GM21576 (cell line): ENCODE data around the gene CRPPA.
"Not testable (repeated sequence)": the region's sequence is repeated elsewhere in the genome, so short reads cannot be mapped to it uniquely, and the experiment has no call there.

ENCODE experiments used
- ATAC-seq: cut with Tn5 transposase; IDR thresholded peaks from one replicate; pipeline ENCODE4 v1.9.1; 2021; ENCODE audit warnings: mild to moderate bottlenecking, moderate library complexity; ENCODE audit not compliant: unreplicated experiment

Gene CRPPA

DNA sequence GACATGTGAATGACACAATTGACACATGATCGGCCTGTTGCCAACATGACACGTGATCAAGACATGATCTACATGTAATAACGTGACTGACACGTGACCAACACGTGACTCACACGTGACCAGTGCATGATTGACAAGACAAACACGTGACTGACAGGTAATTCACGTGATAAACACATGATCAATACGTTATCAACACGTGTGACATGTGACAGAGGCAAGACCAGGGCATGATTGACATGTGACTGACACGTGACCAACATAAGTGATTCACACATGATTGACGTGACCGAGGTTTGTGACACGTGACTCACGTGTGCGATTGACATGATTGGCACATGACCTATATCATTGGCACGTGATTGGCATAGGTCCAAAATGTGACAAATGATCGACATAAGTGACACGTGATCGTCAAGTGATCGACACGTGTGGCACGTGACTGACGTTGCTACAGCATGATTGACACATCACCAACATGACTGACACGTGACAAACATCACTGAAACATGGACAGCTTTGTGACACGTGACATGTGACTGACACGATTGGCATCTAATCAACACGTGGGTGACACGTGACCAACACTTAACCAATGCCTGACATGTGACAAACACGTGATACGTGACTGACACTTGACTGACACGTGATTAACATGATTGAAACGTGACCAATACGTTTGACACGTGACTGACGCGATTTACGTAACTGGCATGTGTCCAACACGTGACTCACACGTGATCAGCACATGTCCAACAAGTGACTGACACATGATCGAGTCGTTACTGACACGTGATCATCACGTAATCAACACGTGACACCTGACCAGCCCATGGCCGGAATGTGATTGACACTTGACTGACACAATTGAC is 23.0 kb downstream of the CRPPA start:
- no peak for ATAC-seq

DNA sequence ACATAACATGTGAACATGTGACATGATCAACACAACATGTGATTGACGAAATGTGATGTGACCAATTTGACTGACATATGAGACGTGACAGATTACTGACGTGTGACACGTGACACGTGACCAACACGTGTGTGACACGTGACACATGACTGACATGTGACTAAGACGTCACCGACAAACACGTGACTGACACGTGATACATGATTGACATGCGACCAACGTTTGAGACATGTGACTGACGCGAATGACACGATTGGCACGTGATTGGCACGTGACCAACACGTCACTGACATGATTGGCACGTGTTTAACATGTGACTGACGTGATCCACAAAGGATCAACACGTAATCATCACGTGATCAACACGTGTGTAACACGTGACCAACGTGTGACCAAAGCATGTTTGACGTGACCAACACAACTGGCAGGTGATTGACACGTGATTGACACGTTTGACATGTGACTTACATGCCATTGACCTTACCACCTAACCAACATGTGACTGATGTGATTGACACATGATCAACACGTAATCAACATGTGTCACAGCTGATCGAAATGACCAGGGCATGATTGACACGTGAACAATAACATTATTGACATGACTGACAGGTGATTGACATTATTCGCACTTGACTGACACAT is 23.7 kb downstream of the CRPPA start:
- ATAC-seq, result no peak

DNA sequence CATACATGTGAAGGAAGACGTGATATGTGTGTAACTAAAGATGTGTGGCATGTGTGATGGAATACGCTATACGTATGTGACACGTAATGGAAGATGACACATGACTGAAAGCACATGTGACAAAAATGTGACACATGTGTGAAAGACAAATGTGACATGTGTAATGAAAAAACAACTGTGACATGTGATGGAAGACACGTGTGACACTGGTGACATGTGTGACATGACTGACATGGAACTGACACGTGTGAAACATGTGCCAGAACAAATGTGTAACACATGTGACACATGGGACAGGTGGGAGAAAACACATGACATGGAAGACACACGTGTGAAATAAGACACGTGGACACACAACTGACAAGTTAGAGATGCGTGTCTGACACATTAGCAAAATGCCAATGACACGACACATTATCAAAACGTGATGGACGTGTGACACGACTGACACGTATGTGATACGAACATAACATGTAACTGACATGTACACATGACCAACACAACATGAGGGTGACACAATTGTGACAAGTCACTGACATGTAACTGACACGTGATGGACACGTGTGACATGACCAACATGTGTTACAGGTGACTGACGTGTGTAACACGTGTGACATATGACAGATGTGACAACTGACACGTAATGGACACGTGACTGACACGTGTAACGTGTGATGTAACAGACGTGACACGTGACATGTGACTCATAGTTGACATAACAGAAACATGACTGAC is 24.4 kb downstream of the CRPPA start:
- ATAC-seq, result no peak

DNA sequence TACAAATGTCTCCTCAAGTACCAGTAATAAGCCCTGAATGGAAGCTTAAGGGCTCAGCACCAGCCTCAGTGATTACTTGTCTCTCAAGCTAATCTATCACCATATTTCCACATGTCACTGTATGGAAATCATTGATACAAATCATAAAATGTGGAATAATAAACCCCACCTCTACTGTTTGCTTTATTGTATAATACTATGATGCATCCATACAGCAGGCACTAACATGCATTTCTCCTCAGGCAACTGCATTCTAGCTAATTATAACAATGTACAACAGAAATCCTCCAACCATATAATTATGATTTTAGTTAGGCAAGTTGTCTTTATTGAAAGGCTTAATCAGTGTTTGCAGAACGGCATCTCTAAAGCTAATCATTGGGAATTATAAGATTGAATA is 26.2 kb downstream of the CRPPA start:
- ATAC-seq, result no peak

DNA sequence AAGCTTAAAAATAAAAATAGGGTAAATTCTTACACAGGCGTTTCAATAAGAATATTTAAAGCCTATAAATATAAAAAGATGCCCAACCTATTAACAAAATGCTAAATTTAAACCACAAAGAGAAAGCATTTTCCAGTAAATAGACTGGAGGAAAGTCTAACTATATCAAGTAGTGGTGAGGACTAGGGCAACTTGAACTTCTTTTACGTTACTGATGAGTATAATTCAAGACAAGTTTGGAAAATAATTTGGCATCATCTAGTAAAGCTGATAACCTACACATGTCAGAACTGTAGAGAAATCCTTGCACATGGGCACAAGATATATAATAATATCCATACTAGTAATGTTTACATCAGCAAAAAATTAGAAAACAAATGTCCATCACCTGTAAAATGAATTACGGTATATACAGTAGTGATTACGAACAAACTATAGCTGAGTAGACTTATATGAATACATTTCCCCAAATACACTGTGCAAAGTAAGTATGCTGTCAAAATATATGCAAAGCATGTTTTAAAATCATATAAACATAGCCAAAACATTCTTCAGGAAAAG is 27.4 kb downstream of the CRPPA start:
- no peak for ATAC-seq

DNA sequence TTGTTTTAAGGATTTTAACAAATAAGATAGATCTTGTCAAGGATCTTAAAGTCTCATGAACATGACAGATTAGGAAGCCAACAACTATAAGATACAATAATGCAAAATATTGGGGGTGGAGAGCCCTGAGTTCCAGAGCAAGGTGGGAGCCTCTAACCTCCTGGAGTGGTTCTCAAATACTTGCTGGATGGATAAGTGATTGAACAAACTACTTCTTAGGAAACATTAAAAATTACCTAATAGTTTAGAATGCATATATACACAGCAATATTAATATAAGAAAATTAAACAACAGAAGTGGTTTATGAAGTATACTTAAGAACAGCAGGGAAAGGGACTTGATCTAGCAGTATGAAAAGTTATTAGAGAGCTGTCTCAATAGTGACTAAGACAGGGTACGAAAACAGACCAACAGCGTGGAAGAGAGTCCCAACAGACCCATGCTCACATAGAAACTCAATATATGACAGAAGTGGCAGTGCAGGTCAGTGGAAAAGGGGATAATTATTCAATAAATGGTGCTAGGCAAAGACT is 28.3 kb downstream of the CRPPA start:
- no peak for ATAC-seq

DNA sequence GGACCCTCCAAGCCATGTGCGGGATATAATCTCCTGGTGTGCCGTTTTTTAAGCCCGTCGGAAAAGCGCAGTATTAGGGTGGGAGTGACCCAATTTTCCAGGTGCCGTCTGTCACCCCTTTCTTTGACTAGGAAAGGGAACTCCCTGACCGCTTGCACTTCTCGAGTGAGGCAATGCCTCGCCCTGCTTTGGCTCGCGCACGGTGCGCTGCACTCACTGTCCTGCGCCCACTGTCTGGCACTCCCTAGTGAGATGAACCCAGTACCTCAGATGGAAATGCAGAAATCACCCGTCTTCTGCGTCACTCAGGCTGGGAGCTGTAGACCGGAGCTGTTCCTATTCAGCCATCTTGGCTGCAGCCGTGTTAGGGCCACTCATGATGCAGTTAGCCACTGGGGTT is 37.6 kb downstream of the CRPPA start:
- not testable (repeated sequence) for ATAC-seq

DNA sequence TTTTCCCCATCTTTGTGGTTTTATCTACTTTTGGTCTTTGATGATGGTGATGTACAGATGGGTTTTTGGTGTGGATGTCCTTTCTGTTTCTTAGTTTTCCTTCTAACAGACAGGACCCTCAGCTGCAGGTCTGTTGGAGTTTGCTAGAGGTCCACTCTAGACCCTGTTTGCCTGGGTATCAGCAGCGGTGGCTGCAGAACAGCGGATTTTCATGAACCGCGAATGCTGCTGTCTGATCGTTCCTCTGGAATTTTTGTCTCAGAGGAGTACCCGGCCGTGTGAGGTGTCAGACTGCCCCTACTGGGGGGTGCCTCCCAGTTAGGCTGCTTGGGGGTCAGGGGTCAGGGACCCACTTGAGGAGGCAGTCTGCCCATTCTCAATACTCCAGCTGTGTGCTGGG is 38.2 kb downstream of the CRPPA start:
- not testable (repeated sequence) for ATAC-seq
